ENCODE results near the gene CHD9. TPM values are rescaled to one million over a fixed set of nuclear protein-coding genes. Genes with fewer than 3 reads are reported as not detected.

The CHD9 gene
- total RNA-seq: 48.9 and 62.0 TPM in 2 replicates

GRCh38 chr16:53054670-53055485 is at the start of gene CHD9:
TSS of gene CHD9 (plus strand) at chr16:53054991. CDS start at chr16:53156090, 101,099 bp downstream.

GRCh38 chr16:53052519-53053501 is 2.0 kb upstream of the CHD9 start, which contains the start of gene CHD9NB:
TSS of gene CHD9NB (minus strand) at chr16:53052897. CDS start at chr16:53044158, 8,739 bp downstream.

Other genes starting within 250 kb of the CHD9 start
- 0.66 and 2.1 TPM in 2 replicates for gene CHD9NB, start 2.1 kb upstream of the CHD9 start, total RNA-seq